HG03354 (cell line): ENCODE data around the gene SMPX.

Source experiments
- ATAC-seq: cut with Tn5 transposase; IDR thresholded peaks from one replicate; pipeline ENCODE4 v1.9.1; 2021; ENCODE audit warnings: mild to moderate bottlenecking; ENCODE audit not compliant: unreplicated experiment, poor library complexity, severe bottlenecking

Gene SMPX

GRCh38 chrX:21718575-21718974 lies 39.3 kb downstream of the SMPX start:
- no peak for ATAC-seq

DNA sequence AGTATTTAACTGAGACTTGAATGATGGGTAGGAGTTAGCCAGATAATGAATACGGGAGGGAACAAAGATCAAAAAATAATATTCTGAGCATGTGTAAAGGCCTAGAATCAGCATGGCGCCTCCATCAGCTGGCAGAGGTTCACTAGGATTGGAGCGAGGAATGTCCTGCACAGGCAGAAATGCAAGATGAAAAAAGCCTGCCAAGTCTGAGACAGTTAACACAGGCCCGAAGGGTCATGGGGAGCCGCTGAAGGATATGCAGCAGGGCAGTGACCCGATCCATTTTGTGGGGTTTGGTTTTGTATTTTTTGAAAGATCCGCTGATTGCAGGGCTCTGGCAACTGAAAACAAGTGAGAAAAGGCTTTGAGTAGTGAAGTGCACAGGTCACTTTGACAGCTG lies 40.1 kb downstream of the SMPX start:
- ATAC-seq = no peak

DNA sequence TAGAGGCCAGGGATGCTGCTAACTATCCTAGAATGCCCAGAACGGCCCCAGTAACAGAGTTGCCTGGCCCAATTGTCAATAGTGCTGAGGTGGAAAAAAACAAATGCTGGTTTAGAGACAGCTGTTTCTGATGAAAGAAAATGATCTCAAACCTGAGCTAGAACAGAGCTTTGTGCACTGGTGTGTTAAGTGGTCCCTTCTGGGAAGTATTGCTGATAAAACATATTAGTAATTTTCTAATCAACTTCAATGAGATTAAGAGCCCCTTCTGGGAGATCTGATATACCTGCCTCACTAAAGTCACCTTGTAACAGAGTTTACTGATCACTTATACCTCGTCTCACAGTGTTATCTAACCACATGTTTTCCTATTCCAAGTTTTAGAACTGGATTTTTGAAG lies 42.1 kb downstream of the SMPX start:
- no peak for ATAC-seq

DNA sequence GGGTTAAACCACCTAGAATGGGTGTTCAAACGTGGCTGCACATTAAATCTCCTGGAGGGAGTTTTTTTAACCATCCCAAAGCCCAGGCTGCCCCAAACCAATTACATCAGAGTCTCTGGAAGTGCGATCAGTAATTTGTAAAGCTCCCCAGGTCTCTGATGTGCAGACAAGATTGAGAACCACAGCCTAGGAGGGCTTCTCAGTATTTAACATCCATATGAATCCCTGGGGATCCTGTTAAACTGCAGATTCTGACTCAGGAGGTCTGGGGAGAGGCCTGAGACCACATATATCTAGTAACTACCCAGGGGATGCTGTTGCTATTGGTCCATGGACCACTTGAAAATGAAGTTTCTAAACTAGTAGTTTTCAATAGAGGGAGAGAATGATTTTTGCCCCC lies 42.6 kb downstream of the SMPX start:
- ATAC-seq = no peak

- no peak for ATAC-seq
Observed at GRCh38 chrX:21711848-21712197, 46.1 kb downstream of the SMPX start.

- ATAC-seq = no peak
Observed at GRCh38 chrX:21711129-21711847, 46.6 kb downstream of the SMPX start.

GRCh38 chrX:21708116-21708515 lies 49.8 kb downstream of the SMPX start:
- ATAC-seq = no peak

DNA sequence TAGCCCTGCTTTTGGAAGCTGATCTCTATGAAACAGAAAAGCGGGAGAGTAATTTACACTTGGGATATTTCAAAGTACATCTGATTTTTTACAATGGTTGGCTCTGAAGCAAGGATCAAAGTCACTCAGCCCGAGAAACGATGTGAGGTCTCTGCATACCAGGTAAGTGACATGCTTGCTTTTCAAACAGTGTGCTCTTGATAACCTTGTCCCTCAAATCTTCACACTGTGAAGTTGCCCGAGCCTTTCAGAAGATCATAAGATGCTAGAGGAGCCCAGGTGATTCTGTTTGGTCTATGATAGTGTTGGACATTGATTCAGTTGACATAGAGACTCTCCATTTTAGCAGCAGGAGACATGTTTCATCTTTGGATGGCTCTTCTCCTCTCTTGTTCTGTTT lies 52.7 kb downstream of the SMPX start:
- ATAC-seq = no peak

GRCh38 chrX:21702725-21703124 lies 55.2 kb downstream of the SMPX start:
- no peak for ATAC-seq

DNA sequence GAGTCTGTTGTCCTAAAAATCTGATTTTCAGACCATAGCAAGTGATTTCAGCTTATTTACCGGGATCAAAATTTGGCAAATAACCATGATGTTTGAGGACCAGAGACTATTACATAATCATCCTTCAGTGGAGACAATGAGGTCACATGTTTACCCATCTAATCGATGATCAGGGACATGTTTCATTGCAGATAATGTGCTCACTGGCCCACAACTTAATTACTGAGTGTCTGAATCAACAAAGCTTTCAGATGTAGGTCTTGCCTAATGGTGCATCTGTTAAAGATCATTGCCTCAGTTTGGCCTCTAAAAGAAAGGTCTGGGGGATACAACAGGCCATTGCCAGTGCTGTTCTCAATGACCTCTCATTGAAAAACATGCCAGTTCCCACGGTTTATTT lies 56.9 kb downstream of the SMPX start:
- no peak for ATAC-seq

- ATAC-seq = no peak
Observed at GRCh38 chrX:21700275-21700674, 57.6 kb downstream of the SMPX start.

- ATAC-seq = no peak
Observed at GRCh38 chrX:21699136-21699535, 58.8 kb downstream of the SMPX start.

DNA sequence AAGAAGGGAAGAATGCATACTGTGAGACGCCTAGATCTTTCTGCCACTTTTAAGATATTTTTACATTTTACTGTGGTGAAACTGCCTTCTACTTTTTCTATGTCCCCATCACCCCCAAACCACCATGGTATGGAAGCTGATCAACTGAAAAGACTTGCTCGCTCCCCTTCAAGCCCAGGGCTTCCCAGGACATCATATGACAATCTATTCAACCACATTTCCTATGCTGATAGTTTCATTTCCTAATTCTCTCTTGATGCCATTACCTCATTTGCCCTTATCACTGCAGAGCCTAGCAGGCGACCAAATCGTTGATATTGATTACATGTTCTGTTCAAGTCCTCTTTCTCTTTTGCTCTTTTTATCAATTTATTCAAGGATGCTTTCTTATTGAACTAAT lies 59.6 kb downstream of the SMPX start:
- ATAC-seq = no peak

GRCh38 chrX:21691512-21692018 lies 66.4 kb downstream of the SMPX start:
- ATAC-seq = no peak

DNA sequence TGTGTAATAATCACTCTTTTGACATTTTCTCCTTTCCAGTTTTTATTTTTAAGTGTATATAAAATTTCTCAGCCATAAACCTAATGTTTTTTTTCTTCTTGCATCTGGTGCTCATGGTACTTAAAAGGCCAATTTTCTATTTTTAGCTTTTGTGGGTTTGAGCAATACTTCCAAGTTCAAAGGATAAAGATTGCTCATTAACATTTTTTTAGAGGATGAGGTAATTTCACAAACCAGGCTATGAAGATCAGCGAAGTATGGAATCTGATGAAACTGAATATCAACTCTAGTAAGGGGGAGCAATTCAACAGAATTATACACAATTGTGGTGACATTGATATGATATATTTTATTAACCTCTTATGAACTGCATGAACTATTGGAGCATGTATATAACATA lies 74.0 kb downstream of the SMPX start:
- ATAC-seq = no peak

- ATAC-seq = no peak
Observed at GRCh38 chrX:21678048-21678612, 79.8 kb downstream of the SMPX start.

GRCh38 chrX:21675931-21676330 lies 82.0 kb downstream of the SMPX start:
- ATAC-seq = no peak

DNA sequence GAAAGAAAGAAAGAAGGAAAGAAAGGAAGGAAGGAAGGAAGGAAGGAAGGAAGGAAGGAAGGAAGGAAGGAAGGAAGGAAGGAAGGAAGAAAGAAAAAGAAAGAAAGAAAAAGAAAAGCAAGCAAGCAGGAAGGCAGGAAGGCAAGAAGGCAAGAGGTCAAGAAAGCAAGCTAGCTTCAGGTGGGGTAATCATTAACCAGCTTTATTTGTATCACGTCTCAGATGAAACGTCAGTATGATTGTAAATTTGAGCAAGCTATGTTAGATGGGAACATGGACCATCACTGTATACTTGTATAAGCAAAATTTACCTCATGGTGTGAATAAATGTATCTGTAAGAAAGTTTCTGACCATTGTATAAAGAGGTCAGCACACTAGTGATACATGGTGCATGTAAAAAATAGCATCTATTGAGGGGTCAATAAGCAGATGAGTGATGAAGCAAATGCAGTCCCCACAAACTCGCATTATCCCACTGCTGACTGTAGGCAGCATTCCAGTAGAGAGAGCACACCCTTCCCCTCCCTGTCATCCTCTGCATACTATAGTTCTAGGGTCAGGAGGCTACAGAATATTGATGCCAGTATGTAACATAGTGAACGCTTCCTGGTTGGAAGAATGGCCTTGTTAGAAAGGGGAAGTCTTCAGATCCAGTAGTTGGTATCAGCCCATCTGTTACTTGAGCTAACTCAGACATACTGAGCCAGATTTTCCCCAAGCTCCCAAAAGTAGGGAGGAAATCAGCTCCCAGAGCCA lies 83.3 kb downstream of the SMPX start:
- no peak for ATAC-seq

GRCh38 chrX:21666679-21667078 lies 91.2 kb downstream of the SMPX start:
- no peak for ATAC-seq

- no peak for ATAC-seq
Observed at GRCh38 chrX:21666252-21666651, 91.7 kb downstream of the SMPX start.

- ATAC-seq = no peak
Observed at GRCh38 chrX:21662761-21663160, 95.2 kb downstream of the SMPX start.
